Mesenchymal stem cell (in vitro differentiated cells and primary cell): ENCODE measurements around the gene CEMIP.

ENCODE experiments used
- DNase-seq: peaks from one replicate; pipeline ENCODE4 v3.0.0-alpha.2; 2013
- H2AFZ ChIP-seq: one replicate; pipeline ENCODE4 v1.6.1; 2013; ENCODE audit warnings: low read depth, mild to moderate bottlenecking, control low read depth, inconsistent platforms, low read length, moderate library complexity
- H2AK5ac ChIP-seq: 2 replicates; pipeline ENCODE4 v1.6.1; 2013; ENCODE audit warnings: low read length, moderate library complexity, mild to moderate bottlenecking, inconsistent platforms; ENCODE audit not compliant: severe bottlenecking
- H2BK120ac ChIP-seq: one replicate; pipeline ENCODE4 v1.6.1; 2013; ENCODE audit warnings: low read depth, mild to moderate bottlenecking, inconsistent platforms, low read length, moderate library complexity
- H2BK12ac ChIP-seq, 2 experiments: one replicate each; pipeline ENCODE4 v1.6.1; 2013; ENCODE audit warnings: inconsistent platforms in 2 of 2, low read length in 2 of 2, mild to moderate bottlenecking in 2 of 2, moderate library complexity in 2 of 2, control low read depth in 1 of 2
- H2BK15ac ChIP-seq: one replicate; pipeline ENCODE4 v1.6.1; 2013; ENCODE audit warnings: mild to moderate bottlenecking, low read depth, inconsistent platforms; ENCODE audit not compliant: poor library complexity, severe bottlenecking
- H2BK5ac ChIP-seq: 2 replicates; pipeline ENCODE4 v1.6.1; 2013; ENCODE audit warnings: low read depth, mild to moderate bottlenecking, low read length, control low read depth, inconsistent platforms; ENCODE audit not compliant: poor library complexity, severe bottlenecking
- H3K14ac ChIP-seq, 2 experiments: one replicate each; pipeline ENCODE4 v1.6.1; 2013; ENCODE audit warnings: inconsistent platforms in 2 of 2, low read length in 2 of 2, control low read depth in 1 of 2, mild to moderate bottlenecking in 1 of 2, moderate library complexity in 1 of 2
- H3K18ac ChIP-seq, 2 experiments: one replicate each; pipeline ENCODE4 v1.6.1; 2013; ENCODE audit warnings: inconsistent platforms in 2 of 2, low read length in 2 of 2, control low read depth in 1 of 2, low read depth in 1 of 2, mild to moderate bottlenecking in 1 of 2
- H3K23ac ChIP-seq, 2 experiments: one replicate each; pipeline ENCODE4 v1.6.1; 2013; ENCODE audit warnings: inconsistent platforms in 2 of 2, low read length in 2 of 2, mild to moderate bottlenecking in 2 of 2, moderate library complexity in 2 of 2, control low read depth in 1 of 2
- H3K27ac ChIP-seq: 2 replicates; pipeline ENCODE4 v1.5.1; 2013; ENCODE audit warnings: mild to moderate bottlenecking, moderate library complexity, low read length, control low read depth, inconsistent platforms; ENCODE audit not compliant: poor library complexity, severe bottlenecking
- H3K27me3 ChIP-seq, 2 experiments: 2 replicates each; pipeline versions ENCODE4 v1.6.1 to v1.7.0; 2013; ENCODE audit warnings: low read length in 2 of 2, mild to moderate bottlenecking in 2 of 2, moderate library complexity in 2 of 2, control low read depth in 1 of 2, inconsistent platforms in 1 of 2; ENCODE audit not compliant: control insufficient read depth in 1 of 2, insufficient read depth in 1 of 2
- H3K36me3 ChIP-seq, 2 experiments: 2 replicates each; pipeline versions ENCODE4 v1.6.1 to v1.7.0; 2013; ENCODE audit warnings: low read length in 2 of 2, control low read depth in 1 of 2, inconsistent platforms in 1 of 2, low read depth in 1 of 2, mild to moderate bottlenecking in 1 of 2; ENCODE audit not compliant: insufficient read depth in 2 of 2, control insufficient read depth in 1 of 2
- H3K4ac ChIP-seq, 2 experiments: one replicate each; pipeline ENCODE4 v1.6.1; 2013; ENCODE audit warnings: inconsistent platforms in 2 of 2, low read length in 2 of 2, mild to moderate bottlenecking in 2 of 2, moderate library complexity in 2 of 2, control low read depth in 1 of 2, low read depth in 1 of 2
- H3K4me1 ChIP-seq: 2 replicates; pipeline ENCODE4 v1.6.1; 2013; ENCODE audit warnings: low read depth, low read length, control low read depth; ENCODE audit not compliant: control insufficient read depth, insufficient read depth
- H3K4me2 ChIP-seq: 2 replicates; pipeline ENCODE4 v1.6.1; 2013; ENCODE audit warnings: low read length, mild to moderate bottlenecking, inconsistent platforms; ENCODE audit not compliant: poor library complexity, severe bottlenecking
- H3K4me3 ChIP-seq, 2 experiments: 2 replicates each; pipeline versions ENCODE4 v1.5.1 to v1.7.0; 2013; ENCODE audit warnings: low read length in 2 of 2, mild to moderate bottlenecking in 2 of 2, control low read depth in 1 of 2, low read depth in 1 of 2; ENCODE audit not compliant: insufficient read depth in 1 of 2
- H3K79me1 ChIP-seq: replicated peaks from 2 replicates; pipeline ENCODE4 v1.6.1; 2013; ENCODE audit warnings: mild to moderate bottlenecking, control low read depth, low read length, inconsistent platforms; ENCODE audit not compliant: poor library complexity, severe bottlenecking
- H3K9ac ChIP-seq: 2 replicates; pipeline ENCODE4 v1.7.0; 2013; ENCODE audit warnings: mild to moderate bottlenecking, low read length, moderate library complexity
- H3K9me3 ChIP-seq: 2 replicates; pipeline ENCODE4 v1.7.0; 2013; ENCODE audit warnings: mild to moderate bottlenecking, low read length; ENCODE audit not compliant: control insufficient read depth
- H4K8ac ChIP-seq: one replicate; pipeline ENCODE4 v1.6.1; 2013; ENCODE audit warnings: inconsistent platforms, mild to moderate bottlenecking, low read length, moderate library complexity
- H4K91ac ChIP-seq: one replicate; pipeline ENCODE4 v1.6.1; 2013; ENCODE audit warnings: mild to moderate bottlenecking, low read length, inconsistent platforms
- WGBS: methylation state at CpG from one replicate; pipeline ENCODE4 v1.1.7; 2013; ENCODE audit warnings: mixed read lengths; 5-methylcytosine and 5-hydroxymethylcytosine counted together

CEMIP gene

DNA sequence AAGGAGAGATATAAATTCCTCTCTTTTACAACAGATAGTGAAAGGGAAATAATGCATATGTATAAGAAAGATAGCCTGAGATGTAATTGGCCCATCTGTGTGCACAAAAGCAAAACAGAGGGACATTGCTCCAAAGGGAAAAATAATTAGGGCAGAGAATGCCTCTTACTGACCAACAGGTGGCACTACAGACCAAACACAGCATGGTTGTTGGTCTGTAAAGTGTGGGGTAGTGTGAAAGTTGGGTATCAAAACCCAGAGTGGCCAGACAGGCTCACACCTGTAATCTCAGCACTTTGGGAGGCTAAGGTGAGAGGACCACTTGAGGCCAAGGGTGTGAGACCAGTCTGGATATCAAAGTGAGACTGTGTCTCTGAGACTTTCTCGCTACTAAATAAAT lies 217.1 kb downstream of the CEMIP start:
- Histone ChIP-seq H3K9me3 (peaks cover 2% of the 10 kb centered on the region), H3K14ac (no peak overlapping the region), H2BK120ac (no peak overlapping the region), H2BK5ac (no peak overlapping the region), H3K4me2 (no peak overlapping the region), H3K4me3 (no peak overlapping the region), H2AFZ (no peak overlapping the region), H3K9ac (no peak overlapping the region), H4K91ac (no peak overlapping the region), H3K23ac (no peak overlapping the region), H3K4ac (no peak overlapping the region), H3K36me3 (no peaks in the 10 kb centered on the region), H2BK15ac (no peak overlapping the region), H3K4me1 (peaks cover 2% of the 10 kb centered on the region), H3K18ac (no peak overlapping the region), H4K8ac (no peak overlapping the region), H3K79me1 (peaks cover 2% of the 10 kb centered on the region), H3K27ac (no peak overlapping the region), H2AK5ac (no peak overlapping the region), H3K27me3 (no peaks in the 10 kb centered on the region), H2BK12ac (no peak overlapping the region)
- WGBS = no CpG with 5 or more reads among the region's 1 CpG
- DNase-seq = no peak

DNA sequence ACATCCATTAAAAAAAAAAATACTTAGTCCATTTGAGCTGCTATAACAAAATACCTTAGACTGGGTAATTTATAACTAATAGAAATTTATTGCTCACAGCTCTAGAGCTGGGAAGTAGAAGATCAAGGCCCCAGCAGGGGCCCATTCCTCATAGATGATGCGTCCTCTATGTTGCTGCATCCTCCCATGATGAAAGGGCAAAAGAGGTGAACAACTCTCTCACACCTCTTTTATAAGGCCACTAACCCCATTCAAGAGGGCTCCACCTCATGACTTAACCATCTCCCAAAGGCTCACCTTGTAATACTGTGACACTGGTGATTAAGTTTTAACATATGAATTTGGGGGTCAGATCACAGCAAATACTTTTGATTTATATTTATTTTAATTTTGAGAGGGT lies 218.5 kb downstream of the CEMIP start:
- peaks cover 2% of the 10 kb centered on the region for H3K9me3 ChIP-seq
- no peak overlapping the region for H3K27ac ChIP-seq
- H3K4ac ChIP-seq = no peak overlapping the region
- H4K91ac ChIP-seq = no peak overlapping the region
- H2AK5ac ChIP-seq = no peak overlapping the region
- H3K18ac ChIP-seq = no peak overlapping the region
- no peak overlapping the region for H2BK120ac ChIP-seq
- 87% methylated on average over 1 of the region's 1 CpG for WGBS
- no peaks in the 10 kb centered on the region for H3K27me3 ChIP-seq
- no peak overlapping the region for H3K14ac ChIP-seq
- no peak overlapping the region for H2BK12ac ChIP-seq
- no peak overlapping the region for H3K4me3 ChIP-seq
- peaks cover 4% of the 10 kb centered on the region in 2 experiments for H3K36me3 ChIP-seq
- DNase-seq = no peak
- no peak overlapping the region for H2AFZ ChIP-seq
- H3K4me1 ChIP-seq = peaks cover 12% of the 10 kb centered on the region
- no peak overlapping the region for H3K9ac ChIP-seq
- no peak overlapping the region for H2BK15ac ChIP-seq
- H3K79me1 ChIP-seq = peaks cover 7% of the 10 kb centered on the region
- H2BK5ac ChIP-seq = no peak overlapping the region
- H3K4me2 ChIP-seq = no peak overlapping the region
- H4K8ac ChIP-seq = no peak overlapping the region
- no peak overlapping the region for H3K23ac ChIP-seq

DNA sequence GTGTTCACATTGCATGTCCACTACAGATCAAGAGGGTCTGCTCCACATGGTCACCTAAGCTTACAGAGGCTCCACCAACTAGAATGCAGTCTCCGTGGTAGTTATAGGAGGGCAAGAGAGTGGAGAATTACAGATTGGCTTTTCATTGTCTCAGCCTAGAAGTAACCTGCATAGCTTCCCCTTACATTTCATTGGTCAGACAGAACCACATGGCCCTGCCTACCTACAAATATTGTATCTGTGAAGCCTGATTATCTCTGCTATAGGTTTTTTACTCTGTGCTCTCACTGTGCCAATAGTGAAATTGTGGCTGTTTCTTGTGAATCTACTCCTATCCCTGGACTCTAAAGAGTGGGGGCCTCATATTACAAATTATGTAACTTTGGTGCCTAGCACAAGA lies 219.1 kb downstream of the CEMIP start:
- DNase-seq = no peak
- Histone ChIP-seq H3K27ac (peak overlapping the region; percentile 42), H3K4me3 (peak overlapping the region in 1 of 2 experiments; percentile 54), H3K9me3 (peaks cover 2% of the 10 kb centered on the region), H2BK5ac (no peak overlapping the region), H2AFZ (no peak overlapping the region), H2BK15ac (no peak overlapping the region), H3K4ac (no peak overlapping the region), H2AK5ac (no peak overlapping the region), H3K79me1 (peaks cover 11% of the 10 kb centered on the region), H2BK12ac (no peak overlapping the region), H3K14ac (no peak overlapping the region), H3K27me3 (no peaks in the 10 kb centered on the region), H4K8ac (no peak overlapping the region), H3K18ac (no peak overlapping the region), H3K4me2 (no peak overlapping the region), H3K36me3 (peaks cover 9 to 10% of the 10 kb centered on the region in 2 experiments), H3K9ac (peak overlapping the region; percentile 39), H3K4me1 (peaks cover 16% of the 10 kb centered on the region), H3K23ac (no peak overlapping the region), H4K91ac (peak overlapping the region; percentile 10), H2BK120ac (no peak overlapping the region)
- WGBS = 100% methylated on average over 1 of the region's 1 CpG

DNA sequence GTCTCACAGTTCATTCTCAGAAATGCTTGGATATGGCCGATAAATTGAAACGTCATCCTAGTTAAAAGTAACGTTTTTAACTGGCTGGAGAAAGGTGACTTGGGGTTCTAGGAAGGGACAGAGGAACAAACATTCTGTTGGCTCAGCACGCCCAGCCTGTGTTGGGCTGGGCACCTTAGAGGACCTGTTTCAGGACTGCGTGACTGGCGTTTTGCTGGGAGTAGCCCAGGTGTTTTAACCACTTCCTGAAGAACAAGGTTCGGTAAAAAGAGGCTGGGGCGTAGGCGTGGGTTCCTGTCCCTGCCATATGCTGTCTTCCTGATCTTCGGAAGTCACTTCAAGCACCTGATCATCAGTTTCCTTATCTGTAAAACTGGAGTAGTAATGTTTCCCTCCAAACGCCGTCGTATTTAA lies 220.5 kb downstream of the CEMIP start:
- Histone ChIP-seq H3K27me3 (no peaks in the 10 kb centered on the region), H3K9me3 (peaks cover 2% of the 10 kb centered on the region), H3K9ac (peak overlapping the region; percentile 98), H3K4ac (no peak overlapping the region), H2BK15ac (peak overlapping the region; percentile 54), H3K79me1 (peaks cover 13% of the 10 kb centered on the region), H3K27ac (no peak overlapping the region), H2AK5ac (no peak overlapping the region), H2BK120ac (no peak overlapping the region), H3K23ac (no peak overlapping the region), H2BK5ac (no peak overlapping the region), H3K14ac (no peak overlapping the region), H2AFZ (no peak overlapping the region), H3K36me3 (peaks cover 9 to 23% of the 10 kb centered on the region in 2 experiments), H3K4me1 (peaks cover 18% of the 10 kb centered on the region), H3K4me3 (peak overlapping the region in 1 of 2 experiments; percentile 83), H4K8ac (peak overlapping the region; percentile 55), H3K4me2 (no peak overlapping the region), H4K91ac (no peak overlapping the region), H2BK12ac (no peak overlapping the region), H3K18ac (no peak overlapping the region)
- WGBS = 87% methylated on average over 13 of the region's 13 CpGs
- no peak for DNase-seq
